IMR-90 (cell line): ENCODE measurements around the gene STAT4.

Experiments
- CTCF ChIP-seq: conservative IDR thresholded peaks from 2 replicates; pipeline ENCODE4 v1.5.1; 2012; ENCODE audit warnings: mild to moderate bottlenecking, low read depth, low read length, improper control_type of control experiment
- MAFK ChIP-seq: IDR thresholded peaks from 2 replicates; pipeline ENCODE4 v1.6.1; 2012; ENCODE audit warnings: low read depth, low read length, improper control_type of control experiment
- MAZ ChIP-seq: IDR thresholded peaks from 2 replicates; pipeline ENCODE4 v1.6.1; 2012; ENCODE audit warnings: low read depth, mild to moderate bottlenecking, low read length, improper control_type of control experiment, moderate library complexity, borderline replicate concordance
- MXI1 ChIP-seq: IDR thresholded peaks from 2 replicates; pipeline ENCODE4 v1.6.1; 2012; ENCODE audit warnings: low read depth, mild to moderate bottlenecking, low read length, moderate library complexity, borderline replicate concordance
- POLR2A ChIP-seq: IDR thresholded peaks from 2 replicates; pipeline ENCODE4 v1.6.1; 2012; ENCODE audit warnings: mild to moderate bottlenecking, low read depth, low read length
- RCOR1 ChIP-seq: IDR thresholded peaks from 2 replicates; pipeline ENCODE4 v1.6.1; 2012; ENCODE audit warnings: mild to moderate bottlenecking, low read length, improper control_type of control experiment; ENCODE audit not compliant: insufficient replicate concordance
- RFX5 ChIP-seq: IDR thresholded peaks from 2 replicates; pipeline ENCODE4 v1.8.0; 2012; ENCODE audit warnings: low read depth, mild to moderate bottlenecking, low read length, moderate library complexity

GRCh38 chr2:190981333-190981732 lies 169.5 kb downstream of the STAT4 start:
- TF ChIP-seq POLR2A (no peak), CTCF (no peak), MAFK (no peak), RCOR1 (no peak), RFX5 (no peak), MAZ (no peak), MXI1 (no peak)
